GM21447 (cell line): ENCODE measurements around the gene KLK5.
A peak's percentile ranks its signal among the peaks of the same experiment; 100 is the strongest.
"Not testable (repeated sequence)": the region's sequence is repeated elsewhere in the genome, so short reads cannot be mapped to it uniquely, and the experiment has no call there.

Experiments
- ATAC-seq: cut with Tn5 transposase; IDR thresholded peaks from one replicate; pipeline ENCODE4 v1.9.1; 2021; ENCODE audit not compliant: unreplicated experiment

The KLK5 gene

DNA sequence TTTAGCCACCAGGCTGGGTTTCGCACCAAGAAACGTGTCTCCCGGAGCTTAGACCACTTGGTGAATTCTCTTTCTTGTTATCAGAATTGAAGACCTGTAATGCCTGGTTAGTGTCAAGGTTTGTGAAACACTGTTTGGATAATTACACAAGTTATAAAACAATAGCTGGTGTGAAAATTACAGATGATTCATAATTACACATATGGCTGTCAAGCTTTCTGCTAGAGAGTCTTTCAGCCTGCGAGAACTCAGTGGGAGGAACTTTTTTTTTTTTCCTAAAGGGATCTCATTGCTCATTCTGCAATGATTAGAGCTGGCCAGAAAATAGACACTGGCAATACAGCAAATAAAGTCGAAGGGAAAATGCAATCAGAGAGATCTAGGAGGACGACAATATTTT, 28.3 kb downstream of the KLK5 start:
- no peak for ATAC-seq

GRCh38 chr19:50922317-50922853, 30.5 kb downstream of the KLK5 start:
- peak; percentile 63 for ATAC-seq

DNA sequence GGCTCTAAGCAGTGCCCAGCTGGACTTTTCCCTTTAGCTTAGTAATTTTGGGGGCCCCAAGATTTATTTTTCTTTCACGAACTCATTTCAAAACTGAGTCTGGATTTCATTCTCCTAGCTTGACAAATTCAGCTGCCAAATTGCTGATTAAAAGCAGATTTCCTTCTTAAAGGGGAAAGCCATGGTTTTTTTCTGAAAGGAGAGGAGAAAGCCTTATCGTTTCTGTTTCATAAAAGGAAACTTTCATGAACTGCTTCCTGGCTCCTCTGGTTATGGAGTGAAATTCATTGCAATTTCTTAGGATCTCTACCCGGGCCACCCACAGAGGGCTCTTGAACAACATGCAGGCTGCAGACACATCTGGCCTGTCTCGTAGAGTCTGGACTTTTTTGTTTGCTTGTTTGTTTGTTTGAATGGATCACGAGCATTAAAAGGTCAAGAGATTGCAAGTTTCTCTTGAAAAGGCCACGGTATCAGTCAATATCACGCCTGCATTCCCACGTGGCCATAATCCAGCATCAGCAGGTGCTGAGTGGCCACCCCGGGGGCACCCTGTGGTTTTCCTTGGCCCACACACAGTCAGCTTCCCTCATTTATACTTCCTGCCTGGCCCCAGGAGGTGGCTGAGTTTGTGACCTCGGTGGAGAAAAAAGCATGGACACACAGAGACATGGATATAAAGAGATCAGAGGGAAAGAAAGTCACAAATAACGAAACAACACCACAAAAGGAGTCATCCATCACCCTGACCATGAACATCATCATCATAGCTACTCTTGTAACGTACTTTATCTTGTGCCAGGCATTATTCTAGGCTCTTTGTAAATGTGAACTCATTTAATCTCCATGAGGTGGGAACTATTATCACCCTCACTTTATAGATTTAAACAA, 31.2 kb downstream of the KLK5 start:
- ATAC-seq, result peak; percentile 32

DNA sequence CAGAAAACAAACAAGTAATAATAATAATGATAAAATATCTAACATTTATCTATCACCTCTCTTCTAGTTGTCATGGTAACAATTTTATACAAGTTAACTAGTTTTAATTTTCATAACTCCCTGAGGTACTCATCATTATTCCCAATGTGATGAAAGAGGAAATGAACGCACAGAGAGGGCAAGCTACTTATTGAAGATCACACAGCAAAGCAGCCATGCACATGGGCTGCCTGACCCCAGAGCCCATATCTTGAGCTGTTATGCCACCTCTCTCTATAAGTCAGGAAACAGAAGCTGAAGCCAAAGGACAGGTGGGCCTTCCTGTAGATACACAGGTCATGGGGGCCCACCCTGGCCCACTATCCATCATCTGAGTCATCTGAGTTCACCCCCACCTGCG, 36.8 kb downstream of the KLK5 start:
- ATAC-seq, result no peak

- no peak for ATAC-seq
These were observed 39.8 kb downstream of the KLK5 start for GRCh38 chr19:50912727-50913716.

DNA sequence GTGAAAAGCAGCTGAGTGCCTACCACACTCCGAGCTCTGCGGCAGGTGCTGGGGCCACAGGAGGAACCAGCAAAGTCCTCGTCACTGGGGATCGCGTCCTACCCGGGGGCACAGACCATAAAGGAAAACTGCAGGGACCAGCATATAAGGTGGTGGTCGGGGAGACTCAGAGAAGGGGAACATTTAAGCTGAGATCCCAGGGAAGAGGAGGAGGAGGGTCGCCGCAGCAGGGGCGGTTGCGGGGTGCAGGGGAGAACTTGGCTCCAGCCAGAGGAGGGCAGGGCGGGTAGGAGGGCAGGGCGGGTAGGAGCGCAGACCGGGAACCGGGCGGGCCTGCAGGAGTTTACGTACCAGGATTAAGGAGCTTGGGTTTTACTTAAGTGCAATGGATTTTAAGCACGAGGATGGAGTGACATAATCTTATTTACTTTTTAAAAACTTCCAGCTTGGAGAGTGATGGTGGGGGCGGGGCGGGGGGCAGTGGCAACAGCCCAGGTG, 40.7 kb downstream of the KLK5 start:
- no peak for ATAC-seq

DNA sequence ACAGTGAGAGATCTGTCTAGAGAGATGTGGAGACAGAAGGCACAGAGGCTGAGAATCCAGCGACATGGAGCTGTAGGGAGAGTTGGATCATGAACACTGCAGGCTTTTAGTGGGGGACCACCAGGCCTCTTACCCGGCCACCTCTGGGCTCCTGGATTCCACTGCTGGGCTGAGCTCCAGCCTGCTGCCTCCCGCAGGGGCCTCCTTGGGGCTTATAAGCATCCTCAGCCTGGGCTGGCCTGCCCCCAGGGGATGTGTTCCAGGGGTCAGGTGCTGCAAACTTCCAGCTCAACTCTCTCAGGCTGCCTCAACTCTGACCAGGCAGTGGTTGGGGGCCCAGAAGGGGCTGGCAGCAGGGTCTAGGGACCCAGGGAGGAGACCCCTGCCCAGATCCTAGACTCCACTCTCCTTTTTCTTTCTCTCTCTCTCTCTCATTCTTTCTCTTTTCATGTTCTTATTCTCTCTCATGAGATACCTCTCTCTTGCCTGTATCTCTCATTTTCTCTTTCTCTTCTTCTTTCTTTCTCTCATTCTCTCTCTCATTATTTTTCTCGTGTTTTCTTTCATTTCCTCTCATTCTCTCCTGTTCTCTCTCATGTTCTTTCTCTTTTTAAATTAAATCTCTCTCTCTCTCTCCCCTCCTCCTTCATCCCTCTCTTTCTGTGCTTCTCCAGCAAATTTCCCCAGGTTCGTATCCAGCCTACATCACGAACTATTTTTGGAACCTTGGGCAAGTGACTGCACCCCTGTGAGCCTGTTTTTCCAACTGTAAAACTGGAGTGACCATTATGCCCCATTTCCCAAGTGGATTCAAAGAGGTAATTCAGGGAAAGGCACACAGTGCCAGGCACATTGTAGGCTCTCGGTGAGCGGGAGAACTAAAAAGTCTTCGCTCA, 41.4 kb downstream of the KLK5 start, which contains the start of gene KLK4:
Gene KLK4, minus strand, starts transcription at position 190 of the 896 bp plus-strand sequence. CDS start 657 bp downstream, outside the sequence.
- ATAC-seq, result no peak

DNA sequence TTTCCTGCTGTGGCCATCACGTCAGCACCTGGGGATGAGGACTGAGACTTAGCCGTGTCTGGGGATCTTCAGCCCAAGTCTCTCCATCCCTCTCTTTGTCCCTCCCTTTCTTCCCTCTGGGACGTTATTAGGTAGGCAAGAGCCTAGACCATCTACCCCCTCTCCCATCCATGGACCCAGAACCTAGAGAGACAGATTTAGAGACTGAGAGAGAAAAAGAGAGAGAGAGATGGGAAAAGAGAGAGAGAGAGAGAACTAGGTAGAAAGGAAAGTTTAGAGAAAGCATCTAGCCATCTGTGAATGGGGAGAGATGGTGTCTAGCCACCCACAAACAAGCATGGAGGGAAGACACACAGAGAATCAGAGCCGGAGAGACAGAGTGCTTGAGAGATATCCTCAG, 42.1 kb downstream of the KLK5 start:
- no peak for ATAC-seq

- ATAC-seq, result peak; percentile 69
These were observed 43.4 kb downstream of the KLK5 start for GRCh38 chr19:50909240-50910070.

- no peak for ATAC-seq
These were observed 44.5 kb downstream of the KLK5 start for GRCh38 chr19:50908336-50908735.

GRCh38 chr19:50906217-50906616, 46.6 kb downstream of the KLK5 start:
- no peak for ATAC-seq

DNA sequence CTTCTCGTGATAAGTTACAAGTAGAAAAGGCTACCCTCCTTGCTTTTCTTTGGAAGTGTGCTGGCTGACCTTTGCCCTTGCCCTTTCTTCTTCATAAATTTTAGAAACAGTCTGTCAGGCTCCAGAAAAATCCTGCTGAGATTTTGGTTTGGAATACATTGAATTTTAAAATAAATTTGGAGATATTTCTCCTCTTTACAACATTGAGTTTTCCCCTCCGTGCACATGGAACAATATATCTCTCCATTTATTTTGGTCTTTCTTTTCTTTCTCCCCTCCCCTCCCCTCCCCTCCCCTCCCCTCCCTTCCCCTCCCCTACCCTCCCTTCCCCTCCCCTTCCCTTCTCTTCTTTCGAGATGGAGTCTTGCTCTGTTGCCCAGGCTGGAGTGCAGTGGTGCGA, 50.2 kb downstream of the KLK5 start:
- ATAC-seq, result no peak

DNA sequence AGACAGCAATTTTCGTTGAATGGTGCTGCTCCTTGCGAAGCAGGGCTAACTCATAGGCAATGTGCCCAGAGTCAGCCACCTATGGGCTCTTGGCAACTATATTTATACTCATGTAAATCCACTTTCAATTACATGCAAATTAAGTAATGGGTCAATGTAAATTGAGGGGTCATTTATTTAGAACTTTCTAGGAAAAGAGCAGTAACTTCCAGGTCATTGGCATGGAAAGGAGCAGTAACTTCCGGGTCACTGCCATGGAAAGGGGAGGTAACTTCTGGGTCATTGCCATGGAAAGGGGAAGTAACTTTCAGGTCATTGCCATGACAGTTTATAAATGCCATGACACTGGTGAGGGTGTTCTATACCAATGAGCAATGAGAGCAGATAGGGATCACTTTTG, 53.3 kb downstream of the KLK5 start:
- ATAC-seq, result no peak

DNA sequence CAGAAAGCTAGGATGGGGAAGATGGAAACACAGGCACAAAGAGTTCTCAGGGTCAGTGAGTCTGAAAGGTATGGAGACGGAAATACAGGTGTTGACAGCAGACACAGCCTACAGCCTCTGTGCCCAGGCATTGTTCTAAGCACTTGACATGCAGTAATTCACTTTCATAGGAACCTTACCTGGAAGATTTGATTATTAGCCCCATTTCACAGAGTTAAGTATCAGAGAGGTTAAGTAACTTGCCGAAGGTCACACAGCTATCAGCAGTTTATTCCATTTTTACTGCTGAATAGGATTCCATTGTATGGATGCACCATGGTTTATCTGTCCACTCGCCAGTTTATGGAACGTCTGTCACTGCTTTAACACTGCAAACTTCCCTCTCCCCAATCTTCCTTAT, 54.8 kb downstream of the KLK5 start:
- no peak for ATAC-seq

DNA sequence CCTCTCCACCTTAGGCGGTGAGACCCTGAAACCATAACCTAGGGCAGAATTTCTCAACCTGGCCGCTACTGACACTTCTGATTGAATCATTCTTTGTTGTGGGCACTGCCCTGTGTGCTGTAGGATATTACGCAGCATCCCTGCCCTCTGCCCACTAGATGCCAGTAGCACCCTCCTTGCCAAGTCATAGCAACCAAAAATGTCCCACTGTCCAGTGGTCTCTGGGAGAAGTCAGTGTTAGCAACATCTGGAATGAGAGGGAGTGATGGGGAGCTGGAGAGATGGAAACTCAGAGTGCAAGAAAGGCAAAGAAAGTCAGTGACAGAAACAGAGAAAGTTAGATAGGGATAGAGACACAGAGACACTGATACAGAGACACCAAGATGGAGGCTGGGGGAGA, 55.2 kb downstream of the KLK5 start:
- no peak for ATAC-seq

- ATAC-seq, result peak; percentile 21
These were observed 55.6 kb downstream of the KLK5 start for GRCh38 chr19:50897191-50897607.

GRCh38 chr19:50896591-50897190, 56.1 kb downstream of the KLK5 start:
- ATAC-seq, result peak; percentile 80

DNA sequence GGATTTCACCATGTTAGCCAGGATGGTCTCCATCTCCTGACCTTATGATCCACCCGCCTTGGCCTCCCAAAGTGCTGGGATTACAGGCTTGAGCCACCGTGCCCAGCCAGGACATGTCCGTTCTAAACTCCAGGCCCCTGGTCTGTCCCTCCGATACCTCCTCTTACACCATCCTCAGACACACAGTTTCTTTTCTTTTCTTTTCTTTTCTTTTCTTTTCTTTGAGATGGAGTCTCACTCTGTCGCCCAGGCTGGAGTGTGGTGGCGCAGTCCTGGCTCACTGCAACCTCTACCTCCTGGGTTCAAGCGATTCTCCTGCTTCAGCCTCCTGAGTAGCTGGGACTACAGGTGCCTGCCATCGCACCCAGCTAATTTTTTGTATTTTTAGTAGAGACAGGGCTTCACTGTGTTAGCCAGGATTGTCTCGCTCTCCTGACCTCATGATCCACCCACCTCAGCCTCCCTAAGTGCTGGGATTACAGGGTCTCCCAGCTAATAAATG, 56.7 kb downstream of the KLK5 start:
- ATAC-seq, result not testable (repeated sequence)
